HepG2 (cell line): ENCODE results near the gene SERPINI1. TPM values are rescaled to one million over a fixed set of nuclear protein-coding genes. Genes with fewer than 3 reads are reported as not detected.
A peak's percentile ranks its signal among the peaks of the same experiment; 100 is the strongest.

ENCODE experiments used
- DPF2 ChIP-seq: sonication (generic); formaldehyde crosslinking; IDR thresholded peaks from 2 replicates; pipeline ENCODE4 v1.4.0; 2020; ENCODE audit warnings: mild to moderate bottlenecking, low read depth, missing genetic modification reagents, borderline replicate concordance
- ISX ChIP-seq: sonication (generic); formaldehyde crosslinking; conservative IDR thresholded peaks from 2 replicates; pipeline ENCODE4 v1.5.0; 2020; ENCODE audit warnings: missing genetic modification reagents
- ZBTB4 ChIP-seq: sonication (generic); formaldehyde crosslinking; IDR thresholded peaks from 2 replicates; pipeline ENCODE4 v1.4.0; 2020; ENCODE audit warnings: missing genetic modification reagents, mild to moderate bottlenecking, borderline replicate concordance
- ZNF12 ChIP-seq: sonication (generic); formaldehyde crosslinking; IDR thresholded peaks from 2 replicates; pipeline ENCODE4 v1.5.0; 2020; ENCODE audit warnings: missing genetic modification reagents
- ZNF280D ChIP-seq: sonication (generic); formaldehyde crosslinking; IDR thresholded peaks from 2 replicates; pipeline ENCODE4 v1.5.1; 2020; ENCODE audit warnings: mild to moderate bottlenecking, missing genetic modification reagents
- ZNF296 ChIP-seq: sonication (generic); formaldehyde crosslinking; conservative IDR thresholded peaks from 2 replicates; pipeline ENCODE4 v1.5.0; 2020; ENCODE audit warnings: mild to moderate bottlenecking, missing genetic modification reagents
- ZNF350 ChIP-seq: sonication (generic); formaldehyde crosslinking; IDR thresholded peaks from 2 replicates; pipeline ENCODE4 v1.4.0; 2020; ENCODE audit warnings: mild to moderate bottlenecking, low read depth, missing genetic modification reagents, borderline replicate concordance
- ZNF441 ChIP-seq: sonication (generic); formaldehyde crosslinking; IDR thresholded peaks from 2 replicates; pipeline ENCODE4 v1.7.0; 2021; ENCODE audit warnings: missing genetic modification reagents, borderline replicate concordance
- ZNF644 ChIP-seq: IDR thresholded peaks from 2 replicates; pipeline ENCODE4 v1.6.1; 2016; ENCODE audit warnings: low read depth
- ZNF790 ChIP-seq: sonication (generic); formaldehyde crosslinking; IDR thresholded peaks from 2 replicates; pipeline ENCODE4 v1.8.0; 2022; ENCODE audit warnings: missing genetic modification reagents, mild to moderate bottlenecking, borderline replicate concordance
- polyA plus RNA-seq, 8 experiments: library from polyadenylated mRNA; depleted of rRNA in 3 of 8; stranded (reverse) in 7 of 8; unstranded in 1 of 8; fragments of >200 nt; fragmentation: Illumina TruSeq in 4 of 8; extraction: Trizol in 4 of 8; gene quantifications; 2 replicates each; pipeline versions ENCODE4 v1.2.1 to v1.2.3, GENCODE V29; 2011 to 2016; ENCODE audit warnings: low read depth in 4 of 8, missing spikeins in 1 of 8, mixed read lengths in 1 of 8; ENCODE audit not compliant: insufficient read depth in 1 of 8
- total RNA-seq, 5 experiments: library from RNA; depleted of rRNA; stranded (reverse); fragments of >200 nt; fragmentation: Illumina TruSeq; extraction: Trizol; gene quantifications; 2 replicates each; pipeline ENCODE4 v1.2.3, GENCODE V29; 2016; ENCODE audit warnings: low read depth in 1 of 5
- TF ChIP-seq, protein P1 (sequence below): sonication (generic); formaldehyde crosslinking; IDR thresholded peaks from 2 replicates; pipeline ENCODE4 v1.4.0; 2020; ENCODE audit warnings: missing genetic modification reagents
- TF ChIP-seq, protein P2 (sequence below): sonication (generic); formaldehyde crosslinking; IDR thresholded peaks from 2 replicates; pipeline ENCODE4 v1.5.0; 2020; ENCODE audit warnings: mild to moderate bottlenecking, low read depth, missing genetic modification reagents, borderline replicate concordance
- TF ChIP-seq, protein P3 (sequence below): sonication (generic); formaldehyde crosslinking; IDR thresholded peaks from 2 replicates; pipeline ENCODE4 v1.4.0; 2020; ENCODE audit warnings: missing genetic modification reagents, borderline replicate concordance
- TF ChIP-seq, protein P4 (sequence below): sonication (generic); formaldehyde crosslinking; IDR thresholded peaks from 2 replicates; pipeline ENCODE4 v1.5.0; 2020; ENCODE audit warnings: mild to moderate bottlenecking, missing genetic modification reagents, moderate library complexity

Gene SERPINI1
- total and polyA plus RNA-seq, 2 of the 13 experiments (the other 11 are each of a cell fraction or from before 2014, with no cell fraction given) = 14.7 to 58.0 TPM

- TF ChIP-seq, protein P1, sequence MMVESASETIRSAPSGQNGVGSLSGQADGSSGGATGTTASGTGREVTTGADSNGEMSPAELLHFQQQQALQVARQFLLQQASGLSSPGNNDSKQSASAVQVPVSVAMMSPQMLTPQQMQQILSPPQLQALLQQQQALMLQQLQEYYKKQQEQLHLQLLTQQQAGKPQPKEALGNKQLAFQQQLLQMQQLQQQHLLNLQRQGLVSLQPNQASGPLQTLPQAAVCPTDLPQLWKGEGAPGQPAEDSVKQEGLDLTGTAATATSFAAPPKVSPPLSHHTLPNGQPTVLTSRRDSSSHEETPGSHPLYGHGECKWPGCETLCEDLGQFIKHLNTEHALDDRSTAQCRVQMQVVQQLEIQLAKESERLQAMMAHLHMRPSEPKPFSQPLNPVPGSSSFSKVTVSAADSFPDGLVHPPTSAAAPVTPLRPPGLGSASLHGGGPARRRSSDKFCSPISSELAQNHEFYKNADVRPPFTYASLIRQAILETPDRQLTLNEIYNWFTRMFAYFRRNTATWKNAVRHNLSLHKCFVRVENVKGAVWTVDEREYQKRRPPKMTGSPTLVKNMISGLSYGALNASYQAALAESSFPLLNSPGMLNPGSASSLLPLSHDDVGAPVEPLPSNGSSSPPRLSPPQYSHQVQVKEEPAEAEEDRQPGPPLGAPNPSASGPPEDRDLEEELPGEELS (CRISPR knock-in tag) = no peak
- TF ChIP-seq ZNF441 (CRISPR knock-in tag) (no peak), ZNF12 (CRISPR knock-in tag) (peak; percentile 69; the same call in 1 of the 2 replicates), ZBTB4 (CRISPR knock-in tag) (no peak), ZNF350 (CRISPR knock-in tag) (no peak), ZNF644 (CRISPR knock-in tag) (0 out of 2 replicates have a peak, but pooled peaks have one; percentile 39), ZNF790 (CRISPR knock-in tag) (no peak), ISX (CRISPR knock-in tag) (no peak), ZNF280D (CRISPR knock-in tag) (no peak), DPF2 (0 out of 2 replicates have a peak, but pooled peaks have one; percentile 21), ZNF296 (CRISPR knock-in tag) (no peak)
- TF ChIP-seq, protein P2, sequence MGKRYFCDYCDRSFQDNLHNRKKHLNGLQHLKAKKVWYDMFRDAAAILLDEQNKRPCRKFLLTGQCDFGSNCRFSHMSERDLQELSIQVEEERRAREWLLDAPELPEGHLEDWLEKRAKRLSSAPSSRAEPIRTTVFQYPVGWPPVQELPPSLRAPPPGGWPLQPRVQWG = no peak
- TF ChIP-seq, protein P3, sequence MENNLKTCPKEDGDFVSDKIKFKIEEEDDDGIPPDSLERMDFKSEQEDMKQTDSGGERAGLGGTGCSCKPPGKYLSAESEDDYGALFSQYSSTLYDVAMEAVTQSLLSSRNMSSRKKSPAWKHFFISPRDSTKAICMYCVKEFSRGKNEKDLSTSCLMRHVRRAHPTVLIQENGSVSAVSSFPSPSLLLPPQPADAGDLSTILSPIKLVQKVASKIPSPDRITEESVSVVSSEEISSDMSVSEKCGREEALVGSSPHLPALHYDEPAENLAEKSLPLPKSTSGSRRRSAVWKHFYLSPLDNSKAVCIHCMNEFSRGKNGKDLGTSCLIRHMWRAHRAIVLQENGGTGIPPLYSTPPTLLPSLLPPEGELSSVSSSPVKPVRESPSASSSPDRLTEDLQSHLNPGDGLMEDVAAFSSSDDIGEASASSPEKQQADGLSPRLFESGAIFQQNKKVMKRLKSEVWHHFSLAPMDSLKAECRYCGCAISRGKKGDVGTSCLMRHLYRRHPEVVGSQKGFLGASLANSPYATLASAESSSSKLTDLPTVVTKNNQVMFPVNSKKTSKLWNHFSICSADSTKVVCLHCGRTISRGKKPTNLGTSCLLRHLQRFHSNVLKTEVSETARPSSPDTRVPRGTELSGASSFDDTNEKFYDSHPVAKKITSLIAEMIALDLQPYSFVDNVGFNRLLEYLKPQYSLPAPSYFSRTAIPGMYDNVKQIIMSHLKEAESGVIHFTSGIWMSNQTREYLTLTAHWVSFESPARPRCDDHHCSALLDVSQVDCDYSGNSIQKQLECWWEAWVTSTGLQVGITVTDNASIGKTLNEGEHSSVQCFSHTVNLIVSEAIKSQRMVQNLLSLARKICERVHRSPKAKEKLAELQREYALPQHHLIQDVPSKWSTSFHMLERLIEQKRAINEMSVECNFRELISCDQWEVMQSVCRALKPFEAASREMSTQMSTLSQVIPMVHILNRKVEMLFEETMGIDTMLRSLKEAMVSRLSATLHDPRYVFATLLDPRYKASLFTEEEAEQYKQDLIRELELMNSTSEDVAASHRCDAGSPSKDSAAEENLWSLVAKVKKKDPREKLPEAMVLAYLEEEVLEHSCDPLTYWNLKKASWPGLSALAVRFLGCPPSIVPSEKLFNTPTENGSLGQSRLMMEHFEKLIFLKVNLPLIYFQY (CRISPR knock-in tag) = no peak
- TF ChIP-seq, protein P4, sequence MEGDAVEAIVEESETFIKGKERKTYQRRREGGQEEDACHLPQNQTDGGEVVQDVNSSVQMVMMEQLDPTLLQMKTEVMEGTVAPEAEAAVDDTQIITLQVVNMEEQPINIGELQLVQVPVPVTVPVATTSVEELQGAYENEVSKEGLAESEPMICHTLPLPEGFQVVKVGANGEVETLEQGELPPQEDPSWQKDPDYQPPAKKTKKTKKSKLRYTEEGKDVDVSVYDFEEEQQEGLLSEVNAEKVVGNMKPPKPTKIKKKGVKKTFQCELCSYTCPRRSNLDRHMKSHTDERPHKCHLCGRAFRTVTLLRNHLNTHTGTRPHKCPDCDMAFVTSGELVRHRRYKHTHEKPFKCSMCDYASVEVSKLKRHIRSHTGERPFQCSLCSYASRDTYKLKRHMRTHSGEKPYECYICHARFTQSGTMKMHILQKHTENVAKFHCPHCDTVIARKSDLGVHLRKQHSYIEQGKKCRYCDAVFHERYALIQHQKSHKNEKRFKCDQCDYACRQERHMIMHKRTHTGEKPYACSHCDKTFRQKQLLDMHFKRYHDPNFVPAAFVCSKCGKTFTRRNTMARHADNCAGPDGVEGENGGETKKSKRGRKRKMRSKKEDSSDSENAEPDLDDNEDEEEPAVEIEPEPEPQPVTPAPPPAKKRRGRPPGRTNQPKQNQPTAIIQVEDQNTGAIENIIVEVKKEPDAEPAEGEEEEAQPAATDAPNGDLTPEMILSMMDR = no peak
Observed at GRCh38 chr3:167716920-167717319, 18.6 kb upstream of the SERPINI1 start (continued).
